Astrocyte of the spinal cord (primary cell): ENCODE results near the gene GAGE12F.
"Not testable (repeated sequence)": the region's sequence is repeated elsewhere in the genome, so short reads cannot be mapped to it uniquely, and the experiment has no call there.

Experiments used
- DNase-seq: peaks from one replicate; pipeline ENCODE4 v3.0.0; 2011; ENCODE audit warnings: low read depth, low spot score
- H3K4me3 ChIP-seq: 2 replicates; pipeline ENCODE4 v1.5.1; 2011; ENCODE audit warnings: low read depth, mild to moderate bottlenecking, low read length, moderate library complexity
- in situ Hi-C: cut with HindIII; loops from 2 replicates; pipeline ENCODE4 v1.10.0; 2017; ENCODE audit warnings: low sequenced_read_pairs

The GAGE12F gene

GRCh38 chrX:49560542-49560941 lies at the start of gene GAGE12F:
Gene GAGE12F, plus strand, starts transcription at chrX:49560842. Its CDS starts 1,155 bp downstream, at chrX:49561997.
- in situ Hi-C loops, DNase-seq: not testable (repeated sequence)

GRCh38 chrX:49531877-49532276 lies 28.8 kb upstream of the GAGE12F start, which contains the start of gene GAGE12C:
Gene GAGE12C, plus strand, starts transcription at chrX:49532177. Its CDS starts 1,155 bp downstream, at chrX:49533332.
- in situ Hi-C loops, DNase-seq: not testable (repeated sequence)

More at GRCh38 chrX:49560542-49560941, at the start of gene GAGE12F:
- H3K4me3 ChIP-seq, result not testable (repeated sequence)

GRCh38 chrX:49541433-49541832 lies 19.2 kb upstream of the GAGE12F start, which contains the start of gene GAGE12D:
Gene GAGE12D, plus strand, starts transcription at chrX:49541733. Its CDS starts 1,155 bp downstream, at chrX:49542888.
- in situ Hi-C loops, H3K4me3 ChIP-seq, DNase-seq: not testable (repeated sequence)

More at GRCh38 chrX:49531877-49532276, 28.8 kb upstream of the GAGE12F start, which contains the start of gene GAGE12C:
- not testable (repeated sequence) for H3K4me3 ChIP-seq

GRCh38 chrX:49550989-49551388 lies 9.7 kb upstream of the GAGE12F start, which contains the start of gene GAGE12E:
Gene GAGE12E, plus strand, starts transcription at chrX:49551289. Its CDS starts 1,155 bp downstream, at chrX:49552444.
- DNase-seq, in situ Hi-C loops: not testable (repeated sequence)

GRCh38 chrX:49568728-49569127 lies 8.1 kb downstream of the GAGE12F start:
- H3K4me3 ChIP-seq, in situ Hi-C loops, DNase-seq: not testable (repeated sequence)

More at GRCh38 chrX:49550989-49551388, 9.7 kb upstream of the GAGE12F start, which contains the start of gene GAGE12E:
- not testable (repeated sequence) for H3K4me3 ChIP-seq

GRCh38 chrX:49569152-49569551 lies 8.5 kb downstream of the GAGE12F start:
- H3K4me3 ChIP-seq, in situ Hi-C loops, DNase-seq: not testable (repeated sequence)

GRCh38 chrX:49570100-49570499 lies 9.5 kb downstream of the GAGE12F start, which contains the start of gene GAGE12G:
Gene GAGE12G, plus strand, starts transcription at chrX:49570400. Its CDS starts 1,155 bp downstream, at chrX:49571555.
- in situ Hi-C loops, DNase-seq, H3K4me3 ChIP-seq: not testable (repeated sequence)

- DNase-seq, H3K4me3 ChIP-seq, in situ Hi-C loops: not testable (repeated sequence)
These were observed 19.0 kb downstream of the GAGE12F start, which contains the start of gene GAGE12H for GRCh38 chrX:49579649-49580048. Gene GAGE12H, plus strand, starts transcription at chrX:49579949. Its CDS starts 1,155 bp downstream, at chrX:49581104.

- H3K4me3 ChIP-seq, in situ Hi-C loops, DNase-seq: not testable (repeated sequence)
These were observed 28.6 kb downstream of the GAGE12F start, which contains the start of gene GAGE2A for GRCh38 chrX:49589196-49589595. Gene GAGE2A, plus strand, starts transcription at chrX:49589496. Its CDS starts 1,155 bp downstream, at chrX:49590651.

GRCh38 chrX:49589769-49590478 lies 29.3 kb downstream of the GAGE12F start:
- in situ Hi-C loops, DNase-seq, H3K4me3 ChIP-seq: not testable (repeated sequence)

GRCh38 chrX:49590488-49590887 lies 29.8 kb downstream of the GAGE12F start:
- in situ Hi-C loops, H3K4me3 ChIP-seq, DNase-seq: not testable (repeated sequence)

- in situ Hi-C loops, DNase-seq, H3K4me3 ChIP-seq: not testable (repeated sequence)
These were observed 38.1 kb downstream of the GAGE12F start, which contains the start of gene GAGE1 for GRCh38 chrX:49598720-49599119. Gene GAGE1, plus strand, starts transcription at chrX:49599020. Its CDS starts 1,155 bp downstream, at chrX:49600175.
